Liver (tissue), 9 donors: ENCODE data around the gene TTC23L. TPM values are rescaled to one million over a fixed set of nuclear protein-coding genes. Genes with fewer than 3 reads are reported as not detected.

Experiments used
- DNase-seq: peaks from one replicate; pipeline ENCODE4 v3.0.0-alpha.2; 2017; ENCODE audit warnings: low spot score
- H3K27ac ChIP-seq, 2 donors: one replicate each; pipeline ENCODE4 v1.7.0; 2013; ENCODE audit warnings: inconsistent platforms in 2 of 2, low read length in 2 of 2, control low read depth in 1 of 2, low read depth in 1 of 2, mild to moderate bottlenecking in 1 of 2
- H3K27me3 ChIP-seq, 4 donors: one replicate each; pipeline versions ENCODE4 v1.6.1 to v1.7.0; 2013; ENCODE audit warnings: low read length in 3 of 4, inconsistent platforms in 1 of 4, mild to moderate bottlenecking in 1 of 4, moderate library complexity in 1 of 4; ENCODE audit not compliant: control insufficient read depth in 4 of 4, insufficient read depth in 4 of 4
- H3K36me3 ChIP-seq, 4 donors: one replicate each; pipeline versions ENCODE4 v1.6.1 to v1.7.0; 2013; ENCODE audit warnings: low read length in 3 of 4, mild to moderate bottlenecking in 3 of 4, low read depth in 1 of 4, moderate library complexity in 1 of 4; ENCODE audit not compliant: control insufficient read depth in 4 of 4, insufficient read depth in 3 of 4
- H3K4me1 ChIP-seq, 4 donors: one replicate each; pipeline versions ENCODE4 v1.6.1 to v1.7.0; 2013; ENCODE audit warnings: low read length in 3 of 4, mild to moderate bottlenecking in 3 of 4, moderate library complexity in 1 of 4; ENCODE audit not compliant: control insufficient read depth in 4 of 4, insufficient read depth in 4 of 4
- H3K4me3 ChIP-seq, 3 donors: one replicate each; pipeline versions ENCODE4 v1.6.1 to v1.7.0; 2013; ENCODE audit warnings: low read length in 3 of 3, control low read depth in 1 of 3, low read depth in 1 of 3, mild to moderate bottlenecking in 1 of 3
- H3K9ac ChIP-seq, 2 donors: one replicate each; pipeline ENCODE4 v1.7.0; 2013; ENCODE audit warnings: low read length in 2 of 2, mild to moderate bottlenecking in 2 of 2, moderate library complexity in 2 of 2, control low read depth in 1 of 2, low read depth in 1 of 2
- H3K9me3 ChIP-seq, 4 donors: one replicate each; pipeline versions ENCODE4 v1.6.1 to v1.7.0; 2013; ENCODE audit warnings: low read length in 3 of 4; ENCODE audit not compliant: control insufficient read depth in 4 of 4
- CTCF ChIP-seq: fragments of 150-350 bp; IDR thresholded peaks from 2 replicates; pipeline ENCODE4 v1.5.1; 2017; ENCODE audit warnings: improper control_type of control experiment, low read depth, low read length; ENCODE audit not compliant: missing input control
- EGR1 ChIP-seq, 2 donors: IDR thresholded peaks; 2 replicates each; pipeline ENCODE4 v1.6.1; 2016 to 2018; ENCODE audit warnings: antibody characterized with exemption in 2 of 2, low read depth in 2 of 2
- FOXA1 ChIP-seq: IDR thresholded peaks from 2 replicates; pipeline ENCODE4 v1.6.1; 2016; ENCODE audit warnings: antibody characterized with exemption
- FOXA2 ChIP-seq: IDR thresholded peaks from 2 replicates; pipeline ENCODE4 v1.6.1; 2016; ENCODE audit warnings: antibody characterized with exemption
- GABPA ChIP-seq, 2 donors: IDR thresholded peaks in 1 of 2; conservative IDR thresholded peaks in 1 of 2; 2 replicates each; pipeline ENCODE4 v1.6.1; 2016; ENCODE audit warnings: antibody characterized with exemption in 2 of 2, mild to moderate bottlenecking in 1 of 2, moderate library complexity in 1 of 2
- HNF4G ChIP-seq: IDR thresholded peaks from 2 replicates; pipeline ENCODE4 v1.6.1; 2016; ENCODE audit warnings: antibody characterized with exemption
- JUND ChIP-seq, 2 donors: IDR thresholded peaks; 2 replicates each; pipeline ENCODE4 v1.6.1; 2016; ENCODE audit warnings: antibody characterized with exemption in 2 of 2
- NR2F2 ChIP-seq: IDR thresholded peaks from 2 replicates; pipeline ENCODE4 v1.6.1; 2016; ENCODE audit warnings: antibody characterized with exemption
- RAD21 ChIP-seq, 2 donors: IDR thresholded peaks; 2 replicates each; pipeline ENCODE4 v1.6.1; 2016; ENCODE audit warnings: antibody characterized with exemption in 2 of 2, mild to moderate bottlenecking in 2 of 2
- RXRA ChIP-seq, 2 donors: IDR thresholded peaks; 2 replicates each; pipeline ENCODE4 v1.6.1; 2017 to 2018; ENCODE audit warnings: antibody characterized with exemption in 2 of 2, mild to moderate bottlenecking in 1 of 2
- SP1 ChIP-seq: IDR thresholded peaks from 2 replicates; pipeline ENCODE4 v1.6.1; 2018; ENCODE audit warnings: antibody characterized with exemption, mild to moderate bottlenecking
- YY1 ChIP-seq: IDR thresholded peaks from 2 replicates; pipeline ENCODE4 v1.6.1; 2016; ENCODE audit warnings: antibody characterized with exemption, mild to moderate bottlenecking
- WGBS: extraction: QIAGEN DNeasy Blood & Tissue Kit; methylation state at CpG from one replicate; pipeline ENCODE4 v1.1.7; 2013; 5-methylcytosine and 5-hydroxymethylcytosine counted together
- polyA plus RNA-seq, 2 donors: library from polyadenylated mRNA; stranded (reverse) in 1 of 2; unstranded in 1 of 2; fragments of 200-250 nt in 1 of 2; fragments of >200 nt in 1 of 2; fragmentation: Nextera tagmentation in 1 of 2; extraction: Ambion mirVana in 1 of 2; gene quantifications; one replicate each; pipeline versions ENCODE4 v1.2.1 to v1.2.3, GENCODE V29; 2013 to 2015
- total RNA-seq, 2 donors: library from RNA; depleted of rRNA; stranded (reverse); fragments of >200 nt; gene quantifications; one replicate each; pipeline ENCODE4 v1.2.3, GENCODE V29; 2014
- TF ChIP-seq, protein P1 (sequence below): IDR thresholded peaks from 2 replicates; pipeline ENCODE4 v1.6.1; 2016; ENCODE audit warnings: antibody characterized with exemption
- TF ChIP-seq, protein P2 (sequence below): IDR thresholded peaks from 2 replicates; pipeline ENCODE4 v1.6.1; 2016; ENCODE audit warnings: antibody characterized with exemption
- TF ChIP-seq, protein P3 (sequence below): IDR thresholded peaks from 2 replicates; pipeline ENCODE4 v1.6.1; 2016; ENCODE audit warnings: antibody characterized with exemption
- TF ChIP-seq, protein P4 (sequence below): IDR thresholded peaks from 2 replicates; pipeline ENCODE4 v1.6.1; 2016; ENCODE audit warnings: antibody characterized with exemption, mild to moderate bottlenecking
- donor health status: healthy.
- donor health status: healthy.
- donor health status: healthy.
- donor health status: healthy.
- donor health status: healthy.

TTC23L gene
- total and polyA plus RNA-seq, 4 donors, result 0.03 to 0.19 (median 0.08) TPM; not detected in 1

- Histone ChIP-seq H3K9ac (no peak overlapping the region), H3K4me1 (no peaks in the 10 kb centered on the region), H3K4me3 (no peak overlapping the region), H3K36me3 (peaks cover 0 to 31% (median 15%) of the 10 kb centered on the region in 4 donors), H3K9me3 (no peaks in the 10 kb centered on the region), H3K27ac (no peak overlapping the region), H3K27me3 (no peaks in the 10 kb centered on the region)
- no peak for DNase-seq
- TF ChIP-seq, protein P1, sequence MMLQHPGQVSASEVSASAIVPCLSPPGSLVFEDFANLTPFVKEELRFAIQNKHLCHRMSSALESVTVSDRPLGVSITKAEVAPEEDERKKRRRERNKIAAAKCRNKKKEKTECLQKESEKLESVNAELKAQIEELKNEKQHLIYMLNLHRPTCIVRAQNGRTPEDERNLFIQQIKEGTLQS, result no peak
- TF ChIP-seq HNF4G, result no peak
- no peak for TF ChIP-seq CTCF
- TF ChIP-seq FOXA1, result no peak
- TF ChIP-seq, protein P2, sequence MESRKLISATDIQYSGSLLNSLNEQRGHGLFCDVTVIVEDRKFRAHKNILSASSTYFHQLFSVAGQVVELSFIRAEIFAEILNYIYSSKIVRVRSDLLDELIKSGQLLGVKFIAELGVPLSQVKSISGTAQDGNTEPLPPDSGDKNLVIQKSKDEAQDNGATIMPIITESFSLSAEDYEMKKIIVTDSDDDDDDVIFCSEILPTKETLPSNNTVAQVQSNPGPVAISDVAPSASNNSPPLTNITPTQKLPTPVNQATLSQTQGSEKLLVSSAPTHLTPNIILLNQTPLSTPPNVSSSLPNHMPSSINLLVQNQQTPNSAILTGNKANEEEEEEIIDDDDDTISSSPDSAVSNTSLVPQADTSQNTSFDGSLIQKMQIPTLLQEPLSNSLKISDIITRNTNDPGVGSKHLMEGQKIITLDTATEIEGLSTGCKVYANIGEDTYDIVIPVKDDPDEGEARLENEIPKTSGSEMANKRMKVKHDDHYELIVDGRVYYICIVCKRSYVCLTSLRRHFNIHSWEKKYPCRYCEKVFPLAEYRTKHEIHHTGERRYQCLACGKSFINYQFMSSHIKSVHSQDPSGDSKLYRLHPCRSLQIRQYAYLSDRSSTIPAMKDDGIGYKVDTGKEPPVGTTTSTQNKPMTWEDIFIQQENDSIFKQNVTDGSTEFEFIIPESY, result no peak
- TF ChIP-seq, protein P3, sequence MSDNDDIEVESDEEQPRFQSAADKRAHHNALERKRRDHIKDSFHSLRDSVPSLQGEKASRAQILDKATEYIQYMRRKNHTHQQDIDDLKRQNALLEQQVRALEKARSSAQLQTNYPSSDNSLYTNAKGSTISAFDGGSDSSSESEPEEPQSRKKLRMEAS, result no peak
- TF ChIP-seq FOXA2, result no peak
- no peak for TF ChIP-seq GABPA (IDR thresholded peaks at IDR 0.05 in 1 of 2, conservative IDR thresholded peaks at IDR 0.05 in 1 of 2)
- TF ChIP-seq EGR1 (IDR thresholded peaks at IDR 0.05; ENCODE audit: low read depth in 2 of 2), result no peak
- TF ChIP-seq, protein P4, sequence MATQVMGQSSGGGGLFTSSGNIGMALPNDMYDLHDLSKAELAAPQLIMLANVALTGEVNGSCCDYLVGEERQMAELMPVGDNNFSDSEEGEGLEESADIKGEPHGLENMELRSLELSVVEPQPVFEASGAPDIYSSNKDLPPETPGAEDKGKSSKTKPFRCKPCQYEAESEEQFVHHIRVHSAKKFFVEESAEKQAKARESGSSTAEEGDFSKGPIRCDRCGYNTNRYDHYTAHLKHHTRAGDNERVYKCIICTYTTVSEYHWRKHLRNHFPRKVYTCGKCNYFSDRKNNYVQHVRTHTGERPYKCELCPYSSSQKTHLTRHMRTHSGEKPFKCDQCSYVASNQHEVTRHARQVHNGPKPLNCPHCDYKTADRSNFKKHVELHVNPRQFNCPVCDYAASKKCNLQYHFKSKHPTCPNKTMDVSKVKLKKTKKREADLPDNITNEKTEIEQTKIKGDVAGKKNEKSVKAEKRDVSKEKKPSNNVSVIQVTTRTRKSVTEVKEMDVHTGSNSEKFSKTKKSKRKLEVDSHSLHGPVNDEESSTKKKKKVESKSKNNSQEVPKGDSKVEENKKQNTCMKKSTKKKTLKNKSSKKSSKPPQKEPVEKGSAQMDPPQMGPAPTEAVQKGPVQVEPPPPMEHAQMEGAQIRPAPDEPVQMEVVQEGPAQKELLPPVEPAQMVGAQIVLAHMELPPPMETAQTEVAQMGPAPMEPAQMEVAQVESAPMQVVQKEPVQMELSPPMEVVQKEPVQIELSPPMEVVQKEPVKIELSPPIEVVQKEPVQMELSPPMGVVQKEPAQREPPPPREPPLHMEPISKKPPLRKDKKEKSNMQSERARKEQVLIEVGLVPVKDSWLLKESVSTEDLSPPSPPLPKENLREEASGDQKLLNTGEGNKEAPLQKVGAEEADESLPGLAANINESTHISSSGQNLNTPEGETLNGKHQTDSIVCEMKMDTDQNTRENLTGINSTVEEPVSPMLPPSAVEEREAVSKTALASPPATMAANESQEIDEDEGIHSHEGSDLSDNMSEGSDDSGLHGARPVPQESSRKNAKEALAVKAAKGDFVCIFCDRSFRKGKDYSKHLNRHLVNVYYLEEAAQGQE, result no peak
- TF ChIP-seq SP1, result no peak
- no peak for TF ChIP-seq NR2F2
- no peak for TF ChIP-seq RAD21 (IDR thresholded peaks at IDR 0.05)
- TF ChIP-seq YY1, result no peak
- 97% methylated on average over 6 of the region's 6 CpGs for WGBS
Measured at GRCh38 chr5:34806532-34806931, 32.4 kb upstream of the TTC23L start.

DNA sequence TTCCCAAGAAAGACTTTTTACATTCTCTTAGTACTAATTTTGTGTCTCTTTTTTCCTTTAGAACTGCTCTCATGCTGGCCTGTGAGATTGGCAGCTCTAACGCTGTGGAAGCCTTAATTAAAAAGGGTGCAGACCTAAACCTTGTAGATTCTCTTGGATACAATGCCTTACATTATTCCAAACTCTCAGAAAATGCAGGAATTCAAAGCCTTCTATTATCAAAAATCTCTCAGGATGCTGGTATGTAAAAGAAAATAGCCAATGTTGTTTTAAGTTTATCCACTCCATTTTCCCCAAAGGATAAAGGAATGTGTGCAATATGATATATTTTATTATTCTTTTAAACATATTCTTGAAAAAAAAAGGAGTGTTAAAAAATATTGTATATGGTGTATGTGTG, 27.3 kb upstream of the TTC23L start:
- H3K36me3 ChIP-seq, result peaks cover 0 to 27% (median 16%) of the 10 kb centered on the region in 4 donors
- TF ChIP-seq EGR1 (IDR thresholded peaks at IDR 0.05; ENCODE audit: low read depth in 2 of 2), result no peak
- TF ChIP-seq CTCF, result no peak
- TF ChIP-seq SP1, result no peak
- TF ChIP-seq, protein P1, result no peak
- no peak for TF ChIP-seq JUND (IDR thresholded peaks at IDR 0.05)
- no peak for TF ChIP-seq RXRA (IDR thresholded peaks at IDR 0.05)
- 86% methylated on average over 1 of the region's 1 CpG for WGBS
- no peak overlapping the region for H3K9ac ChIP-seq
- H3K27me3 ChIP-seq, result no peaks in the 10 kb centered on the region
- H3K4me1 ChIP-seq, result no peaks in the 10 kb centered on the region
- H3K4me3 ChIP-seq, result no peak overlapping the region
- no peak for DNase-seq
- H3K27ac ChIP-seq, result no peak overlapping the region
- no peaks in the 10 kb centered on the region for H3K9me3 ChIP-seq
